HG03135 (cell line): ENCODE results near the gene DCHS1.

Experiments
- ATAC-seq: cut with Tn5 transposase; IDR thresholded peaks from one replicate; pipeline ENCODE4 v1.9.1; 2021; ENCODE audit warnings: mild to moderate bottlenecking, moderate library complexity; ENCODE audit not compliant: unreplicated experiment

The DCHS1 gene

GRCh38 chr11:6648501-6648900 lies 7.1 kb downstream of the DCHS1 start:
- ATAC-seq: no peak

- no peak for ATAC-seq
These were observed 7.8 kb downstream of the DCHS1 start for GRCh38 chr11:6647836-6648235.

GRCh38 chr11:6646918-6647679 lies 8.5 kb downstream of the DCHS1 start:
- ATAC-seq: peak; percentile 90

- no peak for ATAC-seq
These were observed 9.1 kb downstream of the DCHS1 start for GRCh38 chr11:6646576-6646917.

GRCh38 chr11:6646071-6646470 lies 9.5 kb downstream of the DCHS1 start:
- no peak for ATAC-seq

GRCh38 chr11:6642957-6643356 lies 12.7 kb downstream of the DCHS1 start:
- ATAC-seq: no peak

GRCh38 chr11:6640985-6641701 lies 14.5 kb downstream of the DCHS1 start:
- no peak for ATAC-seq

GRCh38 chr11:6640036-6640984 lies 15.3 kb downstream of the DCHS1 start:
- no peak for ATAC-seq

- no peak for ATAC-seq
These were observed 17.2 kb downstream of the DCHS1 start for GRCh38 chr11:6638429-6638828.

GRCh38 chr11:6637871-6638270 lies 17.7 kb downstream of the DCHS1 start:
- no peak for ATAC-seq

- ATAC-seq: no peak
These were observed 19.1 kb downstream of the DCHS1 start for GRCh38 chr11:6636480-6636879.

- no peak for ATAC-seq
These were observed 20.3 kb downstream of the DCHS1 start for GRCh38 chr11:6635082-6635932.

- ATAC-seq: no peak
These were observed 21.1 kb downstream of the DCHS1 start for GRCh38 chr11:6634534-6634933.

GRCh38 chr11:6633422-6634408 lies 21.9 kb downstream of the DCHS1 start:
- ATAC-seq: no peak

GRCh38 chr11:6632116-6633073 lies 23.2 kb downstream of the DCHS1 start:
- ATAC-seq: no peak

GRCh38 chr11:6631361-6631890 lies 24.2 kb downstream of the DCHS1 start:
- no peak for ATAC-seq

- no peak for ATAC-seq
These were observed 24.8 kb downstream of the DCHS1 start for GRCh38 chr11:6630632-6631291.
